CD4-positive, alpha-beta T cell (primary cell): Measurements from ENCODE around the gene CLPSL2. TPM values are rescaled to one million over a fixed set of nuclear protein-coding genes. Genes with fewer than 3 reads are reported as not detected.

Experiments
- ATAC-seq: fragments of 200-7000 bp; cut with Tn5 transposase; one replicate; pipeline ENCODE4 v1.10.0; 2022; ENCODE audit warnings: mild to moderate bottlenecking; ENCODE audit not compliant: poor library complexity
- CTCF ChIA-PET: fragments of 350-600 bp; sonication (Branson Sonifier 250); formaldehyde crosslinking; loops from one replicate; lab custom pipeline; 2021; ENCODE audit warnings: antibody characterized with exemption, inconsistent platforms; lab: Charles Lee
- POLR2A ChIA-PET: fragments of 350-600 bp; sonication (Branson Sonifier 250); formaldehyde crosslinking; loops from one replicate; lab custom pipeline; 2021; ENCODE audit warnings: antibody characterized with exemption, inconsistent platforms; lab: Charles Lee
- DNase-seq, 14 experiments: peaks; one replicate each; pipeline ENCODE4 v3.0.0-alpha.2; 2013 to 2020; ENCODE audit warnings: mixed read lengths in 2 of 14
- H3K27ac ChIP-seq, 2 donors: one replicate each; pipeline versions ENCODE4 v1.5.1 to v1.7.0; 2013; ENCODE audit warnings: low read length in 2 of 2, low read depth in 1 of 2, mild to moderate bottlenecking in 1 of 2
- H3K27me3 ChIP-seq, 2 experiments: 1 replicate in 1 of 2; 2 replicates in 1 of 2; pipeline versions ENCODE4 v1.6.1 to v1.7.0; 2013; ENCODE audit warnings: low read length in 2 of 2, control low read depth in 1 of 2, mild to moderate bottlenecking in 1 of 2, moderate library complexity in 1 of 2; ENCODE audit not compliant: insufficient read depth in 2 of 2, control insufficient read depth in 1 of 2
- H3K36me3 ChIP-seq: one replicate; pipeline ENCODE4 v1.6.1; 2013; ENCODE audit warnings: low read length, control low read depth; ENCODE audit not compliant: insufficient read depth
- H3K4me1 ChIP-seq: one replicate; pipeline ENCODE4 v1.6.1; 2013; ENCODE audit warnings: low read length, control low read depth; ENCODE audit not compliant: insufficient read depth
- H3K4me3 ChIP-seq: one replicate; pipeline ENCODE4 v1.5.1; 2013; ENCODE audit warnings: mild to moderate bottlenecking, low read length, moderate library complexity
- H3K9me3 ChIP-seq, 2 experiments: 1 replicate in 1 of 2; 2 replicates in 1 of 2; pipeline versions ENCODE4 v1.6.1 to v1.7.0; 2013; ENCODE audit warnings: low read length in 2 of 2, mild to moderate bottlenecking in 2 of 2, control low read depth in 1 of 2, moderate library complexity in 1 of 2; ENCODE audit not compliant: control insufficient read depth in 1 of 2, insufficient read depth in 1 of 2
- H3K27ac Mint-ChIP-seq: one replicate; pipeline ENCODE4 v1.8.0; 2020; ENCODE audit warnings: mixed read lengths
- H3K27me3 Mint-ChIP-seq: one replicate; pipeline ENCODE4 v1.8.0; 2021; ENCODE audit warnings: mixed read lengths
- H3K36me3 Mint-ChIP-seq: one replicate; pipeline ENCODE4 v1.8.0; 2021; ENCODE audit warnings: low read depth, mixed read lengths
- H3K4me1 Mint-ChIP-seq: one replicate; pipeline ENCODE4 v1.8.0; 2021; ENCODE audit warnings: low read depth, mixed read lengths
- H3K4me3 Mint-ChIP-seq: one replicate; pipeline ENCODE4 v1.8.0; 2020; ENCODE audit warnings: mild to moderate bottlenecking, mixed read lengths
- H3K9me3 Mint-ChIP-seq: one replicate; pipeline ENCODE4 v1.8.0; 2020; ENCODE audit warnings: mixed read lengths
- CTCF ChIP-seq: fragments of 200-600 bp; IDR thresholded peaks from one replicate; pipeline ENCODE4 v1.8.0; 2022; ENCODE audit warnings: antibody characterized with exemption, mild to moderate bottlenecking
- intact Hi-C, 2 experiments: fragments of 100-400 bp; cut with DNase I in 1 of 2; cut with micrococcal nuclease in 1 of 2; formaldehyde crosslinking; loops; one replicate each; pipeline versions ENCODE4 v1.15.1 to v1.9.0; 2023 to 2025; cut with DNase I, micrococcal nuclease
- total RNA-seq, 174 experiments: library from RNA in 2 of 174; stranded (reverse) in 2 of 174; gene quantifications; one replicate each; pipeline ENCODE4 v1.2.3 and lab custom pipeline; 2021 to 2026

Gene CLPSL2
- total RNA-seq, 2 experiments from 2014 or later = not detected

DNA sequence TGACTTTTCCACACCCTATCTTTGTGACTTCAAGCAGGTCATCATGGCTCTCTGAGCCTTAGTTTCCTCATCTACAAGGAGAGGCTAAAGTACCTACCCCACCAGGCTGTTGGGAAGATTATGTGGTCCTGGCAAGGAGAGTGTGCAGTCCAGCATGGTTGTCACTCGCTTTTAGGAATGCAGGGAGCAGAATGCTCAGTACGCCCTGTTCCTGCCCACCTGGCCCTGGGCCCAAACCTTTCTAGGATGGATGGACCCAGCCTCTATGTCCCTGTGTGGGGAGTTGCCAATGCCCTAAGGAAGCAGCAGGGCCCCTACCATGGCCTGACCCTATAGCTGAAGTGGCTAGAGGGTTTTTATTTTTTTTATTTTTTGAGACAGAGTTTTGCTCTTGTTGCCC lies 2.0 kb downstream of the CLPSL2 start:
- intact Hi-C loops = no loop called here
- peaks cover 18 to 29% of the 10 kb centered on the region in 2 experiments for H3K27me3 ChIP-seq
- TF ChIP-seq CTCF = no peak
- no peak overlapping the region for H3K4me3 ChIP-seq
- H3K36me3 ChIP-seq = no peaks in the 10 kb centered on the region
- peaks cover 57% of the 10 kb centered on the region for H3K27me3 Mint-ChIP-seq
- no peak overlapping the region for H3K4me3 Mint-ChIP-seq
- ATAC-seq (no peak), DNase-seq (no peak)
- ChIA-PET POLR2A (no interaction called here), CTCF (no interaction called here)
- H3K4me1 Mint-ChIP-seq = no peaks in the 10 kb centered on the region
- no peaks in the 10 kb centered on the region for H3K9me3 Mint-ChIP-seq
- H3K27ac Mint-ChIP-seq = no peak overlapping the region
- H3K4me1 ChIP-seq = peaks cover 4% of the 10 kb centered on the region
- no peaks in the 10 kb centered on the region for H3K9me3 ChIP-seq
- H3K27ac ChIP-seq = no peak overlapping the region
- no peaks in the 10 kb centered on the region for H3K36me3 Mint-ChIP-seq

DNA sequence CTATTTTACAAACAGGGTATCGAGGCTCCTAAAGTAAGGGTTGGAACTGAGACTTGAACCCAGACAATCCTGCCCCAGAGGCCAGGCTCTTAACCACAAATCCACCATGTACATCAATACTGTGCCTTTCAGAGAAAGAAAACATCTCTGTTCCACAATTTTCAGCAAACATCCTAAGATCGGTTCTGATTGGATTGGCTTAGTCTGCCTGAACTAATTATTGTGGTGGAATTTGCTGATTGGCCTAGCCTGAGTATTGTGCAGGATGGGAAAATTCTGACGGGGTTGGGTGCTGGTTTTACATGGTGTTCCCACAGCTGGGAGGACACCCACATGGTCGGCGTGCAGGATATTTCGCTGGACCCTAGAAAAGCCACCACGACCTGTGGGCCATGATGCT lies 4.3 kb downstream of the CLPSL2 start, which contains the start of gene CLPSL1:
CLPSL1 (plus strand) TSS at position 301 of the 400 bp plus-strand sequence; CDS start at position 393, 92 bp downstream.
- H3K27me3 ChIP-seq = peaks cover 21% of the 10 kb centered on the region in 2 experiments
- Mint-ChIP-seq H3K4me1 (no peaks in the 10 kb centered on the region), H3K9me3 (no peaks in the 10 kb centered on the region), H3K4me3 (no peak within 1 kb of the TSS), H3K27ac (no peak within 1 kb of the TSS), H3K27me3 (peaks cover 52% of the 10 kb centered on the region), H3K36me3 (no peaks in the 10 kb centered on the region)
- ChIA-PET POLR2A (no interaction called here), CTCF (no interaction called here)
- no peak within 1 kb of the TSS for H3K4me3 ChIP-seq
- intact Hi-C loops = no loop called here
- no peak for DNase-seq
- peaks cover 4% of the 10 kb centered on the region for H3K4me1 ChIP-seq
- H3K9me3 ChIP-seq = no peaks in the 10 kb centered on the region
- no peak for ATAC-seq
- no peak for TF ChIP-seq CTCF
- H3K27ac ChIP-seq = no peak within 1 kb of the TSS
- H3K36me3 ChIP-seq = no peaks in the 10 kb centered on the region

- Histone ChIP-seq H3K9me3 (no peaks in the 10 kb centered on the region), H3K4me1 (peaks cover 4% of the 10 kb centered on the region), H3K4me3 (no peak overlapping the region), H3K27ac (no peak overlapping the region), H3K27me3 (peaks cover 19 to 21% of the 10 kb centered on the region in 2 experiments), H3K36me3 (no peaks in the 10 kb centered on the region)
- ChIA-PET CTCF (no interaction called here), POLR2A (no interaction called here)
- Mint-ChIP-seq H3K27me3 (peaks cover 52% of the 10 kb centered on the region), H3K9me3 (no peaks in the 10 kb centered on the region), H3K36me3 (no peaks in the 10 kb centered on the region), H3K4me1 (no peaks in the 10 kb centered on the region), H3K27ac (no peak overlapping the region), H3K4me3 (no peak overlapping the region)
- ATAC-seq (no peak), DNase-seq (no peak)
- TF ChIP-seq CTCF = no peak
- intact Hi-C loops = no loop called here
These were observed 4.9 kb downstream of the CLPSL2 start for GRCh38 chr6:35781290-35781689.
